Chondrocyte (in vitro differentiated cells): ENCODE results near the gene GSDMA. TPM values are rescaled to one million over a fixed set of nuclear protein-coding genes. Genes with fewer than 3 reads are reported as not detected.

ENCODE experiments used
- DNase-seq: peaks from one replicate; pipeline ENCODE4 v3.0.0; 2021; ENCODE audit warnings: mixed read lengths, low spot score
- H3K27ac Mint-ChIP-seq: one replicate; pipeline ENCODE4 v1.8.0; 2021; ENCODE audit warnings: mild to moderate bottlenecking, moderate library complexity, mixed read lengths; ENCODE audit not compliant: unreplicated experiment
- H3K27me3 Mint-ChIP-seq: 2 replicates; pipeline ENCODE4 v1.8.0; 2021; ENCODE audit warnings: low read depth, mixed read lengths
- H3K36me3 Mint-ChIP-seq: 2 replicates; pipeline ENCODE4 v1.8.0; 2021; ENCODE audit warnings: low read depth, mixed read lengths
- H3K4me1 Mint-ChIP-seq: 2 replicates; pipeline ENCODE4 v1.8.0; 2021; ENCODE audit warnings: low read depth, mild to moderate bottlenecking, mixed read lengths
- H3K4me3 Mint-ChIP-seq: one replicate; pipeline ENCODE4 v1.8.0; 2021; ENCODE audit warnings: mild to moderate bottlenecking, moderate library complexity, mixed read lengths; ENCODE audit not compliant: unreplicated experiment
- H3K9me3 Mint-ChIP-seq: 2 replicates; pipeline ENCODE4 v1.8.0; 2021; ENCODE audit warnings: low read depth, mixed read lengths
- total RNA-seq: library from RNA; stranded (reverse); gene quantifications from 3 replicates; pipeline ENCODE4 v1.2.1, GENCODE V29; 2021
- TF ChIP-seq, protein P1 (sequence below): fragments of 200-600 bp; sonication (generic); IDR thresholded peaks from 2 replicates; pipeline ENCODE4 v1.5.0; 2021; ENCODE audit warnings: antibody characterized with exemption, mild to moderate bottlenecking, moderate library complexity

Gene GSDMA
- total RNA-seq, 1 donor from 2014 or later: not detected

DNA sequence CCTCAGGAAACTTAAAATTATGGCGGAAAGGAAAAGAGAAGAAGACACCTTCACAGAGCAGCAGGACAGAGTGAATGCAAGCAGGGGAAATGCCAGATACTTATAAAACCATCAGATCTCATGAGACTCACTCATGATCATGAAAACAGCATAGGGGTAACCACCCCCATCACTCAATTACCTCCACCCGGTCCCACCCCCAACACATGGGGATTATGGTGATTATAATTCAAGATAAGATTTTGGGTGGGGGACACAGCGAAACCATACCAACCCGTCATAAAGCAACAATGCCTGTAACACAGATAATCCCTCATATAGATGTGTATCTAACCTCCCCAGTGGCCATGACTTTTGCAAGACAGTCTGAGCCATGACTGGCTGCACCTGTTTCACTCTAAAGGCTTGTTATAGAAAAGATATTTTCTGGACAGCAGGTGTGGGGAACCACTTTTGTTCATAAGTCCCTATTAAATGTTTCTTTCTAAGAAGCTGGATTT is 7.0 kb upstream of the GSDMA start:
- no peak for DNase-seq
- Mint-ChIP-seq H3K36me3 (no peaks in the 10 kb centered on the region), H3K4me1 (peaks cover 12% of the 10 kb centered on the region), H3K27me3 (no peaks in the 10 kb centered on the region), H3K4me3 (no peak overlapping the region), H3K27ac (no peak overlapping the region), H3K9me3 (no peaks in the 10 kb centered on the region)
- TF ChIP-seq, protein P1, sequence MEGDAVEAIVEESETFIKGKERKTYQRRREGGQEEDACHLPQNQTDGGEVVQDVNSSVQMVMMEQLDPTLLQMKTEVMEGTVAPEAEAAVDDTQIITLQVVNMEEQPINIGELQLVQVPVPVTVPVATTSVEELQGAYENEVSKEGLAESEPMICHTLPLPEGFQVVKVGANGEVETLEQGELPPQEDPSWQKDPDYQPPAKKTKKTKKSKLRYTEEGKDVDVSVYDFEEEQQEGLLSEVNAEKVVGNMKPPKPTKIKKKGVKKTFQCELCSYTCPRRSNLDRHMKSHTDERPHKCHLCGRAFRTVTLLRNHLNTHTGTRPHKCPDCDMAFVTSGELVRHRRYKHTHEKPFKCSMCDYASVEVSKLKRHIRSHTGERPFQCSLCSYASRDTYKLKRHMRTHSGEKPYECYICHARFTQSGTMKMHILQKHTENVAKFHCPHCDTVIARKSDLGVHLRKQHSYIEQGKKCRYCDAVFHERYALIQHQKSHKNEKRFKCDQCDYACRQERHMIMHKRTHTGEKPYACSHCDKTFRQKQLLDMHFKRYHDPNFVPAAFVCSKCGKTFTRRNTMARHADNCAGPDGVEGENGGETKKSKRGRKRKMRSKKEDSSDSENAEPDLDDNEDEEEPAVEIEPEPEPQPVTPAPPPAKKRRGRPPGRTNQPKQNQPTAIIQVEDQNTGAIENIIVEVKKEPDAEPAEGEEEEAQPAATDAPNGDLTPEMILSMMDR: no peak

DNA sequence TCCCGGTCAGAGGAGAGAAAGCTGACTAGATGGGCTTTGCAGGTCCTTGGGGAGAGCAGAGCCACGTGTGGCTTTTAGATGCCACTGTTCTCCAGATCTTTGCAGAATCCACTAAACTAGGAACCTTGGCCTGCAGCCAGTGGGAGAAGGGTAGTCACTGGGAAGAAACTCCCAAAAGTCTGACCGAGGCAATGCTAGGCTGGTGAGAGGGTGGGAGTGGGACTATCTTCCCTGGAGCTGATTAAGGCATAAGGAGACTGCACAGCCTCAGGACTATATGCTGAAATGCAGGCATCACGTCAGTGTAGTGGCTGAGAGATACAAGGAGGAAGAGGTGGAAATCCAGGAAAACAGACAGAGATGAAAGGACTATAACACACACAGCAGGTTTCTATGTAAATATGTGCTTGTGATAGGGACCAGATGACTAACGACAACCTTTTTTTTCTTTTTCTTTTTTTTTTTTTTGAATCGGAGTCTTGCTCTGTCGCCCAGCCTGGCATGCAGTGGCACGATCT is 2.2 kb upstream of the GSDMA start:
- no peak for DNase-seq
- H3K4me1 Mint-ChIP-seq: peaks cover 3% of the 10 kb centered on the region
- peaks cover 18% of the 10 kb centered on the region for H3K27me3 Mint-ChIP-seq
- no peaks in the 10 kb centered on the region for H3K9me3 Mint-ChIP-seq
- no peak overlapping the region for H3K27ac Mint-ChIP-seq
- no peak overlapping the region for H3K4me3 Mint-ChIP-seq
- H3K36me3 Mint-ChIP-seq: no peaks in the 10 kb centered on the region
- TF ChIP-seq, protein P1: no peak

DNA sequence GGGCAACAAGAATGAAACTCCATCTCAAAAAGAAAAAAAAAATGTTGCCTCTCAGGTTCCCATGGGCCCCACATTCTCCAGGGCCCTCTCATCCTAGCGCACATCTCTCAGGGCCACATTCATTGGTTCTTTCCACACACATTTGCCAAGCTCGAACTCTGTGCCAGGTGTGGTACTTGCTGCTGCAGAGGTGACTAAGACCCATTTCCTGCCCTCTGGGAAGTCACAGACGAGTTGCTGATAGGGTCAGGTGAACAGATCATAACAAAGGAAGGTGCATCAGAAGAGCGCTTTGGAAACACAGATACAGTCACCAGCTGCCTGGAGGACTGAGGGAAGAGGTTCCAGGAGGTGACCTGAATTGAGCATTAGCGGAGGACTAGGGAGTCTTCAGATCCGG is 1.0 kb downstream of the GSDMA start:
- DNase-seq: no peak
- H3K9me3 Mint-ChIP-seq: no peaks in the 10 kb centered on the region
- H3K4me3 Mint-ChIP-seq: no peak overlapping the region
- no peak overlapping the region for H3K27ac Mint-ChIP-seq
- TF ChIP-seq, protein P1: no peak
- peaks cover 37% of the 10 kb centered on the region for H3K27me3 Mint-ChIP-seq
- H3K36me3 Mint-ChIP-seq: no peaks in the 10 kb centered on the region
- H3K4me1 Mint-ChIP-seq: peaks cover 3% of the 10 kb centered on the region

DNA sequence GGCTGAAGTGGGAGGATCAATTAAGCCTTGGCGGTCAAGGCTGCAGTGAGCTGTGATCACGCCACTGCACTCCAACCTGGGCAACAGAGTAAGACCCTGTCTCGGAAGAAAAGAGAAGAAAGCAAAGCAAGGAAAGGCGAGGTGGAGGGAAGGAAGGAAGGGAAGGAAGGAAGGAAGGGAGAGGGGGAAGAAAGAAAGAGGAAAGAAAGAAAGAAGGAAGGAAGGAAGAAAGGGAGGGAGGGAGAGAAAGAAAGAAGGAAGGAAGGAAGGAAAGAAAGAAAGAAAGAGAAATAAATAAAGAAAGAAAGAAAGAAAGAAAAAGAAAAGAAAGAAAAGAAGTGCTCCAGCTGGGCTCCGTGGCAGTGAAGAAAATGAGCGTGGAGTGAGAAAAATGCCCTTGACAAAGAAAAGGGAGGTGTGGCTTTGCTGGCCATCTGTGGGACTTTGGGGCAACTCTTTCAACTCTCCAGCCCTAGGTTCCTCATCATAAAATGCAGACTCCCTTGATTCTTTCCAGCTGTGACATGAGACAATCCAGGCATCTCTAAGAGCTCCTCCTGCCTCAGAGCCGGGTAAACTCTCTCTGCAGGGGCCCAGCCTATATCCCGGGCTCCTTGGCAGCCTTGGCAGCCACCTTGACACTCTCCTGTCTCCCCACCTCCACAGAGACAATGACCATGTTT is 2.4 kb downstream of the GSDMA start:
- Mint-ChIP-seq H3K36me3 (no peaks in the 10 kb centered on the region), H3K27ac (no peak overlapping the region)
- no peak for DNase-seq

DNA sequence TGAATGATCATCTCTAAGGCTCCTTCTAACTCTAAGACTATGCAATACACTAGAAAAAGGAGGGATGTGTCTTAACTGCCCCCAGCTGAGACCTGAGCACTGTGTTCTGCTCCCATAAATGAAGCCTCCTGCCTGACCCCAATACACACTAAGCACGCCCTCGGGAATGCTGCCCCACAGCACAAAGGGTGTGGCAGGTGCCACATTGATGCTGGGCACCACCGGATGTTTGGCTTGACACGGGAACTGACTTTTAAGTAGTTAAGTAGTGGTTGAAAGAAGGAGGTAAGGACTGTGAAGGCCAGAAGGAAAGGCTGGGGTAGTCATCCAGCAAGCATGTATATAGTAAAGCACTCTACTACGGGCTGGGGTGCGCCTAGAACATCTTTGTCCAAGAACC is 4.0 kb downstream of the GSDMA start:
- H3K4me1 Mint-ChIP-seq: no peaks in the 10 kb centered on the region

More for the DNA sequence above, 2.4 kb downstream of the GSDMA start:
- Mint-ChIP-seq H3K4me3 (no peak overlapping the region), H3K9me3 (no peaks in the 10 kb centered on the region), H3K4me1 (no peaks in the 10 kb centered on the region), H3K27me3 (peaks cover 48% of the 10 kb centered on the region)
- TF ChIP-seq, protein P1: no peak

More for the DNA sequence above, 4.0 kb downstream of the GSDMA start:
- H3K4me3 Mint-ChIP-seq: no peak overlapping the region
- peaks cover 60% of the 10 kb centered on the region for H3K27me3 Mint-ChIP-seq
- no peak overlapping the region for H3K27ac Mint-ChIP-seq
- no peaks in the 10 kb centered on the region for H3K9me3 Mint-ChIP-seq
- DNase-seq: no peak
- H3K36me3 Mint-ChIP-seq: no peaks in the 10 kb centered on the region
- TF ChIP-seq, protein P1: no peak
